Thoracic aorta (tissue), 2 donors: ENCODE measurements around the gene THBS3. TPM values are rescaled to one million over a fixed set of nuclear protein-coding genes. Genes with fewer than 3 reads are reported as not detected.
A peak's percentile ranks its signal among the peaks of the same experiment; 100 is the strongest.
"Not testable (repeated sequence)": the region's sequence is repeated elsewhere in the genome, so short reads cannot be mapped to it uniquely, and the experiment has no call there.

Experiments used
- ATAC-seq: fragments of 150-250 bp; one replicate; pipeline ENCODE4 v1.8.0; 2017; ENCODE audit warnings: low read depth; ENCODE audit not compliant: insufficient number of reproducible peaks, low FRiP score
- DNase-seq: peaks from one replicate; pipeline ENCODE4 v3.0.0-alpha.2; 2020; ENCODE audit warnings: low spot score
- H3K27ac ChIP-seq, 2 donors: fragments of 200-600 bp; sonication (generic); 1 replicate in 1 of 2; 2 replicates in 1 of 2; pipeline ENCODE4 v1.5.1; 2016; ENCODE audit warnings: mild to moderate bottlenecking in 2 of 2, moderate library complexity in 2 of 2
- H3K27me3 ChIP-seq: fragments of 200-600 bp; sonication (generic); replicated peaks from 2 replicates; pipeline ENCODE4 v1.6.0; 2016; ENCODE audit warnings: mild to moderate bottlenecking; ENCODE audit not compliant: insufficient read depth
- H3K36me3 ChIP-seq: fragments of 200-600 bp; sonication (generic); one replicate; pipeline ENCODE4 v1.5.1; 2016
- H3K4me1 ChIP-seq, 2 donors: fragments of 200-600 bp; sonication (generic); 1 replicate in 1 of 2; 2 replicates in 1 of 2; pipeline versions ENCODE4 v1.5.1 to v1.6.0; 2016; ENCODE audit warnings: low read depth in 2 of 2, mild to moderate bottlenecking in 1 of 2; ENCODE audit not compliant: control insufficient read depth in 1 of 2
- H3K4me3 ChIP-seq: fragments of 200-600 bp; sonication (generic); 2 replicates; pipeline ENCODE4 v1.5.1; 2016; ENCODE audit warnings: mild to moderate bottlenecking
- H3K9me3 ChIP-seq: fragments of 200-600 bp; sonication (generic); 2 replicates; pipeline ENCODE4 v1.5.1; 2016
- CTCF ChIP-seq: fragments of 200-600 bp; sonication (generic); IDR thresholded peaks from one replicate; pipeline ENCODE4 v1.5.1; 2019; ENCODE audit warnings: antibody characterized with exemption
- total RNA-seq, 2 donors: library from RNA; depleted of rRNA; stranded (reverse); fragments of >200 nt; gene quantifications; one replicate each; pipeline versions ENCODE4 v1.1.0 to v1.2.3, GENCODE V29; 2016

Gene THBS3
- total RNA-seq, 2 donors from 2014 or later = 45.3 to 81.6 TPM

DNA sequence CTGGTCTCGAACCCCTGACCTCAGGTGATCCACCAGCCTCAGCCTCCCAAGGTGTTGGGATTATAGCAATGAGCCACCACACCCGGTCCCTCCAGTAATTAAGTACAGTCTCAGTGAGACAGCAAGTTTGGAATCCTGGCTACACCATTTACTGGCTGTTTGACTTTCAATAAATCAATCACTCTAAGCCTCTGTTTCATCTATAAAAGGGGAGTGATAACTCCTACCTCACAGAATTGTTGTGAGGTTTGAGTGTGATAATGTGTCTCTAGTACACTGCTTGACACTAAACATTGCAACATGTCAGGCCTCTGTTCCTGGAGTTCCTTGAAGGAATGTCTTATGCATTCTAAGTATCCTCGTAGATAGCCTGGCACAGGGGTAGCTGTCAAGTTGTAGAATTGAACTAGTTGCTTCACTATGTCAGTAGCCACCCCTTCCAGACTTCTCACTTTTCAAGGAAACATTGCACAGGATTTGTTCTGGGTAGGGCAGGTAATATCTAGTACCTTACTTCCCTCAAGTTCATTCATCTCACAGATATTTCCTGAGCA lies 35.2 kb upstream of the THBS3 start:
- Histone ChIP-seq H3K4me1 (peaks cover 16 to 37% of the 10 kb centered on the region in 2 donors), H3K9me3 (no peaks in the 10 kb centered on the region), H3K36me3 (peaks cover 4% of the 10 kb centered on the region), H3K27ac (peak overlapping the region; percentile 87 to 94), H3K27me3 (no peaks in the 10 kb centered on the region), H3K4me3 (peak overlapping the region; percentile 85)
- ATAC-seq (no peak), DNase-seq (no peak)
- TF ChIP-seq CTCF = no peak

DNA sequence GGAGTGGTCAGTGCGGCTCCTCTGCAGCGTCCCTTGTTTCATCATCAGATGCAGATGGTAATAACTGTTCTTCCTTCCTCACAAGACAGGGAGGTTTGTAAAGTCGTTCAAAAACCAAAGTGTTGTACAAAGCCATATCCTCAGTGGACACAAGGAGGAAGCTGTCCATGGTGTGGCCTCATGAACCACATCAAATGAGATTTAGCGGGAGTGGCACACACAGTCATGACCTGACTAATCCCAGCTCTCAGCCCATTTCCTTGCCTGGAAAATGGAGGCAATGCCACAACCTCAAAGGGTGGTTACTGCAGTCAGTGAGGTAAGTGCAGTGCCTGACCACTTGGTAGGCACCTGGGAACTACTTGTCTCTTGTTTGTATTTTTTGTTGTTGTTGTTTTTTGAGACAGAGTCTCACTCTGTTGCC lies 34.2 kb upstream of the THBS3 start:
- ATAC-seq = no peak

GRCh38 chr1:155241069-155241679 lies 33.5 kb upstream of the THBS3 start:
- Histone ChIP-seq H3K27ac (peak overlapping the region in 1 of 2 donors; percentile 1), H3K27me3 (no peaks in the 10 kb centered on the region), H3K4me1 (peaks cover 16 to 37% of the 10 kb centered on the region in 2 donors), H3K9me3 (no peaks in the 10 kb centered on the region), H3K36me3 (no peaks in the 10 kb centered on the region), H3K4me3 (peak overlapping the region; percentile 73)
- no peak for DNase-seq
- TF ChIP-seq CTCF = no peak
- peak; percentile 26 for ATAC-seq

More for the DNA sequence above, 34.2 kb upstream of the THBS3 start:
- Histone ChIP-seq H3K9me3 (no peaks in the 10 kb centered on the region), H3K27me3 (no peaks in the 10 kb centered on the region), H3K4me3 (no peak overlapping the region), H3K36me3 (no peaks in the 10 kb centered on the region), H3K4me1 (peaks cover 16 to 37% of the 10 kb centered on the region in 2 donors), H3K27ac (no peak overlapping the region)
- no peak for DNase-seq
- no peak for TF ChIP-seq CTCF

DNA sequence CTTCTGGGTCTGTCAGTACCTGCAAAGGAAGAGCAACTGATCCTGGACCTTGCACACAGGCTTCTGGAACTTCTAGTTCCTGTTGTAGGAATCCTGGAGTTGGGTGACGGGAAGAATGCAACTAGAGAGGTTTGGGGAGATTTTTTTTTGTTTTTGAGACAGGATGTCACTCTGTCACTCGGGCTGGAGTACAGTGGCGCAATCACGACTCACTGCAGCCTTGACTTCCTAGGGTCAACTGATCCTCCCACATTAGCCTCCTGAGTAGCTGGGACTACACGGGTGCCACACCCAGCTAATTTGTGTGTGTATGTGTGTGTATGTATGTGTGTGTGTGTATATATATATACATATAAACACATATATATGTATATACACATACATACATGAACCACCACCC lies 28.8 kb upstream of the THBS3 start:
- TF ChIP-seq CTCF = no peak
- no peaks in the 10 kb centered on the region for H3K36me3 ChIP-seq
- no peak for ATAC-seq
- no peak for DNase-seq
- H3K4me3 ChIP-seq = no peak overlapping the region
- peaks cover 20 to 29% of the 10 kb centered on the region in 2 donors for H3K4me1 ChIP-seq
- no peaks in the 10 kb centered on the region for H3K27me3 ChIP-seq
- no peak overlapping the region for H3K27ac ChIP-seq
- H3K9me3 ChIP-seq = no peaks in the 10 kb centered on the region

DNA sequence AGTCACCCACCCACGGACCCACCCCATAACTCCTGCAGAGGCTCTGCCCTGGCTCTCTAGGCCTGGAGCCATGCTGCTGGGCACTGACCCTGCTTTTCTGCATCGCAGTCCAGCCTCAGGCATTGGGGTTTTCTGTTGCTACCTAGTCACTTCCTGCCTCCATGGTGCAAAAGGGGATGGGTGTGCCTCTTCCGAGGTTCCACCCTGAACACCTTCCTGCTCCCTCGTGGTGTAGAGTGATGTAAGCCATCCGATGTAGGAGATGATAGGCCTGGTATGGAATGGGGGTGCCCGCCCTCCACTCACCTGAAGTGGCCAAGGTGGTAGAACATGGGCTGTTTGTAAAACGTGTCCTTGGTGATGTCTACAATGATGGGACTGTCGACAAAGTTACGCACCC lies 27.7 kb upstream of the THBS3 start:
- H3K36me3 ChIP-seq, H3K27me3 ChIP-seq, H3K9me3 ChIP-seq, H3K27ac ChIP-seq, H3K4me3 ChIP-seq, ATAC-seq, DNase-seq: not testable (repeated sequence)
- H3K4me1 ChIP-seq = peaks cover 14 to 27% of the 10 kb centered on the region in 2 donors

DNA sequence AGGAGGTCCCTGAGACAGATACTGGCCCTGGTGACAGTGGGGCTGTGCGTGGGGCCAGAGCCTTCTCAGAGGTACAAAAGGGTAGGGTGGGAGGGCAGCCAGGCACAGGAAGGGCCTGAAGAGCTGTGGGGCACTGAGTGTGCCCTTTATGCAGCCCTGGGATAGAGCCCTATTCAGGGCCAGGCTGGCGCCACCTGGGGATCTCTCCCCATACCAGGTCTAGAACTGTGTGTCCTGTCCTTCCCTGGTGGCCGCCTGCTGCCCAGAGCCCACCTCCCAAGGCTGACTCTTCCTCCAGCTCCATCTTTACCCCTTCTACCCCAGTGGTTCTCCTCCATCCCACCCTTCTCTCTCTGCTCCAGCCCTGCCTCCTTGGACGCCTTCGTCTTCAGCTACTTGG lies 25.8 kb upstream of the THBS3 start:
- not testable (repeated sequence) for H3K27ac ChIP-seq, ATAC-seq, H3K36me3 ChIP-seq, H3K4me3 ChIP-seq, H3K27me3 ChIP-seq, DNase-seq, H3K9me3 ChIP-seq
- H3K4me1 ChIP-seq = peaks cover 14 to 18% of the 10 kb centered on the region in 2 donors

GRCh38 chr1:155232001-155232978 lies 24.6 kb upstream of the THBS3 start:
- not testable (repeated sequence) for H3K27me3 ChIP-seq, H3K9me3 ChIP-seq, H3K4me3 ChIP-seq, ATAC-seq, H3K36me3 ChIP-seq, DNase-seq
- H3K27ac ChIP-seq = peak overlapping the region; percentile 68 to 83
- H3K4me1 ChIP-seq = peaks cover 18 to 25% of the 10 kb centered on the region in 2 donors

DNA sequence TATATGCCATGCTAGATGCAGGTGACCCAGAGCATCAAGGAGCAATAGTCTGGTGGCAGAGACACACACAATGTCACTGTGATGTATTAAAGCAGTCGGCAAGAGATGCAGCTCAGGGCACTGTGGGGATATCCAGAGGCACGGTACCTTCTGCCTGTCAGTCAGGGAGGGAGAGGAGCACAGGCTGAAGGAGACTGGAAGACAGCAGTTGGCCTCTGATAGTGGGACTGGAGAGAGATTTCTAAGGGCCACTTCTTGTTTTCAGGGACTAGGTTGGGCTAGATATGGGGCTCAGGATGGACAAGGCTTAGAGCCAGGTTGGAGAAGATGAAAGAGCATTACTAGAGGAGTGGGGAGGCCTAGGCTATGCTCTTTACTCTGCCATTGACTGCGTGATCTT lies 23.6 kb upstream of the THBS3 start:
- not testable (repeated sequence) for H3K27me3 ChIP-seq, H3K4me3 ChIP-seq, H3K9me3 ChIP-seq, H3K36me3 ChIP-seq, DNase-seq, ATAC-seq
- H3K27ac ChIP-seq = peak overlapping the region; percentile 68 to 83
- H3K4me1 ChIP-seq = peaks cover 19 to 28% of the 10 kb centered on the region in 2 donors
